ENCODE results near the gene ADPGK.

DNA sequence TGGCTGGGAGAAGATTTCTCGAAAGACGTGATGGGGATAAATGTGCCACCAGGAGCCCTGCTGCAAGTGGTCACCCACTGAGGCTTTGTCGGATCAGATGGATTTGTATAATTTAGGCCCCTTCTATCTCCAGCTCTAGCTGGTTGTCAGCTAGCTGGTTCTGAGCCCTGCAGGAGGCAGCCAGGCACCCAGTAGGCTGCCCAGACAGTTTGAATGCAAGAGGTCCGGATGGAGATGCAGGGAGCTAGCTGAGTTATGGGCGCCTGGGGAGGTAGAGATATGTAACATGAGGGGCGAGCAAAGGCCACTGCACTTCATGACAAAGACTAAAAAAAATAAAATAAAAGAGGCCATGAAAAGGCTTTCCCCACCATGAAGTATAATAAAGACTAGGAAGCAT is 35.1 kb upstream of the ADPGK start:
- TF ChIP-seq, protein P1, sequence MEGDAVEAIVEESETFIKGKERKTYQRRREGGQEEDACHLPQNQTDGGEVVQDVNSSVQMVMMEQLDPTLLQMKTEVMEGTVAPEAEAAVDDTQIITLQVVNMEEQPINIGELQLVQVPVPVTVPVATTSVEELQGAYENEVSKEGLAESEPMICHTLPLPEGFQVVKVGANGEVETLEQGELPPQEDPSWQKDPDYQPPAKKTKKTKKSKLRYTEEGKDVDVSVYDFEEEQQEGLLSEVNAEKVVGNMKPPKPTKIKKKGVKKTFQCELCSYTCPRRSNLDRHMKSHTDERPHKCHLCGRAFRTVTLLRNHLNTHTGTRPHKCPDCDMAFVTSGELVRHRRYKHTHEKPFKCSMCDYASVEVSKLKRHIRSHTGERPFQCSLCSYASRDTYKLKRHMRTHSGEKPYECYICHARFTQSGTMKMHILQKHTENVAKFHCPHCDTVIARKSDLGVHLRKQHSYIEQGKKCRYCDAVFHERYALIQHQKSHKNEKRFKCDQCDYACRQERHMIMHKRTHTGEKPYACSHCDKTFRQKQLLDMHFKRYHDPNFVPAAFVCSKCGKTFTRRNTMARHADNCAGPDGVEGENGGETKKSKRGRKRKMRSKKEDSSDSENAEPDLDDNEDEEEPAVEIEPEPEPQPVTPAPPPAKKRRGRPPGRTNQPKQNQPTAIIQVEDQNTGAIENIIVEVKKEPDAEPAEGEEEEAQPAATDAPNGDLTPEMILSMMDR (IDR thresholded peaks at IDR 0.05): no peak
- TF ChIP-seq EZH2 (IDR thresholded peaks at IDR 0.05; ENCODE audit: borderline replicate concordance, insufficient read depth, low read depth, low read length, poor library complexity, severe bottlenecking): no peak
